Nephron (organoid): ENCODE results near the gene CREB5.

Source experiments
- H3K27ac Mint-ChIP-seq, 3 experiments: 2 replicates each; pipeline ENCODE4 v1.8.0; 2020; ENCODE audit warnings: mixed read lengths in 3 of 3, mild to moderate bottlenecking in 2 of 3, moderate library complexity in 1 of 3
- H3K27me3 Mint-ChIP-seq: 2 replicates; pipeline ENCODE4 v1.8.0; 2021; ENCODE audit warnings: low read depth, mild to moderate bottlenecking, moderate library complexity, mixed read lengths
- H3K36me3 Mint-ChIP-seq: 2 replicates; pipeline ENCODE4 v1.8.0; 2020; ENCODE audit warnings: low read depth, mixed read lengths
- H3K4me1 Mint-ChIP-seq: 2 replicates; pipeline ENCODE4 v1.8.0; 2020; ENCODE audit warnings: mixed read lengths
- H3K4me3 Mint-ChIP-seq, 3 experiments: 2 replicates each; pipeline ENCODE4 v1.8.0; 2020; ENCODE audit warnings: mild to moderate bottlenecking in 3 of 3, mixed read lengths in 3 of 3, moderate library complexity in 2 of 3
- H3K9me3 Mint-ChIP-seq: 2 replicates; pipeline ENCODE4 v1.8.0; 2020; ENCODE audit warnings: mixed read lengths
- TF ChIP-seq, protein P1 (sequence below), 3 experiments: fragments of 200-600 bp; sonication (generic); IDR thresholded peaks; one replicate each; pipeline ENCODE4 v1.5.0; 2021; ENCODE audit warnings: antibody characterized with exemption in 3 of 3; ENCODE audit not compliant: unreplicated experiment in 3 of 3

Gene CREB5

DNA sequence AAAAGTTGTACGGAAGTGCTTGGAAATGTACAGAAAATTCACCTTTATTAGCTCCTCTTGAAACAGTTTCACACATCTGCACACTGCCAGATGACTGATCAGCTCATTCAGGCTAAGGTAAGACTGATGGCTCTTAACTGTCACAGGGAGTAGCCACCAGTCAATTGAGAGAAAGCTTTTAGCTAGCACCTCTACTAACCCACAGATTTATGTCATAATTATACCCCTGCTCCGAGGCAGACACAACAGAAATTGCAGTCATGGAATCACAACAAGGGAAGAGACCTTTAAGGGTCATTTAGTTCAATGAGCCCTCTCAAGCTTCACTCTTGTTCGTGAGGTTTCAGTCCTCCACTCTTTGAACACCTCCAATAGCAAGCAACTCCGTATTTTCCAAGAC is 310.4 kb downstream of the CREB5 start:
- H3K4me1 Mint-ChIP-seq: peaks cover 25% of the 10 kb centered on the region
- peaks cover 16% of the 10 kb centered on the region for H3K27me3 Mint-ChIP-seq
- H3K4me3 Mint-ChIP-seq: no peak overlapping the region
- TF ChIP-seq, protein P1, sequence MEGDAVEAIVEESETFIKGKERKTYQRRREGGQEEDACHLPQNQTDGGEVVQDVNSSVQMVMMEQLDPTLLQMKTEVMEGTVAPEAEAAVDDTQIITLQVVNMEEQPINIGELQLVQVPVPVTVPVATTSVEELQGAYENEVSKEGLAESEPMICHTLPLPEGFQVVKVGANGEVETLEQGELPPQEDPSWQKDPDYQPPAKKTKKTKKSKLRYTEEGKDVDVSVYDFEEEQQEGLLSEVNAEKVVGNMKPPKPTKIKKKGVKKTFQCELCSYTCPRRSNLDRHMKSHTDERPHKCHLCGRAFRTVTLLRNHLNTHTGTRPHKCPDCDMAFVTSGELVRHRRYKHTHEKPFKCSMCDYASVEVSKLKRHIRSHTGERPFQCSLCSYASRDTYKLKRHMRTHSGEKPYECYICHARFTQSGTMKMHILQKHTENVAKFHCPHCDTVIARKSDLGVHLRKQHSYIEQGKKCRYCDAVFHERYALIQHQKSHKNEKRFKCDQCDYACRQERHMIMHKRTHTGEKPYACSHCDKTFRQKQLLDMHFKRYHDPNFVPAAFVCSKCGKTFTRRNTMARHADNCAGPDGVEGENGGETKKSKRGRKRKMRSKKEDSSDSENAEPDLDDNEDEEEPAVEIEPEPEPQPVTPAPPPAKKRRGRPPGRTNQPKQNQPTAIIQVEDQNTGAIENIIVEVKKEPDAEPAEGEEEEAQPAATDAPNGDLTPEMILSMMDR (IDR thresholded peaks at IDR 0.05; ENCODE audit: unreplicated experiment in 3 of 3): no peak
- no peaks in the 10 kb centered on the region for H3K9me3 Mint-ChIP-seq
- peak overlapping the region in 1 of 3 experiments; percentile 47 for H3K27ac Mint-ChIP-seq
- H3K36me3 Mint-ChIP-seq: peaks cover 19% of the 10 kb centered on the region

DNA sequence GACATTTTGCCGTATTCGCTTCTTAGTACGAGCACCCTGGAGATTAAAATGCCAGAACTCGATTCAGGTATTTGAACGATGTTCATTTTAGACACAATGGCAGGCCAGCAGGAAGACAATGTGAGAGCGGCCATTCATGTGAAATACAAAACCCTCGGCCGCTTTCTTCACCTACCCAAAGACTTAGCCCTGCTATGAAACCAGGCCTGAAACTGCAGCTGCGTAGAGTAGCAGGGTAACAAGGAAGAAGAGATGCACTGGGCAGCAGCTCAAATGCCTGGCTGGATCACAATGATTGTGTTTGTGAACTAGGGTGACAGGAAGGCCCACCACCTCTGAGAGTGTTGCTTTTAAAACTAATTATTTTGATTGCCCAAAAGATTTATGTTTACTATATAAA is 311.0 kb downstream of the CREB5 start:
- peaks cover 20% of the 10 kb centered on the region for H3K4me1 Mint-ChIP-seq
- TF ChIP-seq, protein P1 (IDR thresholded peaks at IDR 0.05; ENCODE audit: unreplicated experiment in 3 of 3): no peak
- H3K36me3 Mint-ChIP-seq: peaks cover 19% of the 10 kb centered on the region
- H3K27ac Mint-ChIP-seq: no peak overlapping the region
- no peaks in the 10 kb centered on the region for H3K9me3 Mint-ChIP-seq
- H3K27me3 Mint-ChIP-seq: peaks cover 16% of the 10 kb centered on the region
- H3K4me3 Mint-ChIP-seq: no peak overlapping the region

DNA sequence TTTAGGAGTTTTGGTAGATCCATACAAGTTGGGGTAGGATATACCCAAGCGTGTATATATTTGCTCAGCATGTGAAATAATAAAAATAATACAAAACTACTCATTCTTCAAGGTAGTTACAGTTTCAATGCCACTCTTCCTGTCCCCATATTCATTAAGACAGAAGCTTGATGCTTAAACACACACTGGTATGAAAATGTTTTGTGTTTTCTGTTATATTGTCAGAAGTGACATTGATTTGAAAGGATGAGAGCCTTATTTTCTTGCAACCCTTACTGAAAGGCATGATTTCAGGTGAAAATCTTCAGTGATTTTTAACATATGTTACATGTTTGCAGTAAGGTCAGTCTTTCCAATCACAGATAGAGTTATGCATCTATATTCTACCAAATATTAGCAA is 312.2 kb downstream of the CREB5 start:
- peaks cover 10% of the 10 kb centered on the region for H3K27me3 Mint-ChIP-seq
- TF ChIP-seq, protein P1 (IDR thresholded peaks at IDR 0.05; ENCODE audit: unreplicated experiment in 3 of 3): no peak
- H3K4me3 Mint-ChIP-seq: no peak overlapping the region
- H3K36me3 Mint-ChIP-seq: peaks cover 19% of the 10 kb centered on the region
- H3K4me1 Mint-ChIP-seq: peaks cover 20% of the 10 kb centered on the region
- no peaks in the 10 kb centered on the region for H3K9me3 Mint-ChIP-seq
- no peak overlapping the region for H3K27ac Mint-ChIP-seq

DNA sequence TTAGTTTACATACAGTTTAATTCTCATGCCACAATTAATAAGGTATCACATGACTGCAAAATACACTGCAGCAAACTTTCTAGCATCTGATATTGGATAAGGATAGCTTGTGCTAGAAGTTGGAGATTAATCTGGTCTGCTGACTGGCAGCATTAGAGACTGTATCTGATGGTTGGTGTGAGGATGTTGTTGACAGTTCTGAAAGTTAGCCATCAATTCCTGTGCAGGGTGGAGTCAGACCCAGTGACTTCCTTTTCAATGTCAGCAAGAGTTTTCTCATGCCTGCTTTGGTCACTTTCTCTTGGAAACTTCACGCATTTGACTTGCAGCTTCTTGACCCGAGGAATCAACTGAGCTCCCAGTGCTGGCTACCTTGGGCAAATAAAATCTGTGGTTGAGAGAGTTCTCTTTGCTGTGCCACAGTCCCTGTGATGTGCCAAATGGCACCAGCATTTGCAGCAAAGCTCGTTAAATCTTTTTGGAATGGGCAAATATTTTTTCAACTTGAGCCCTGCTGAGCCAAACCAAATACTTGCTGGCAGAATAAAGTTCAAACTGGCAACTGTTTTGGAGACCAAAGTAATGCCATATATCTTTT is 312.8 kb downstream of the CREB5 start:
- Mint-ChIP-seq H3K4me3 (no peak overlapping the region), H3K27ac (no peak overlapping the region)
- TF ChIP-seq, protein P1 (IDR thresholded peaks at IDR 0.05; ENCODE audit: unreplicated experiment in 3 of 3): no peak

DNA sequence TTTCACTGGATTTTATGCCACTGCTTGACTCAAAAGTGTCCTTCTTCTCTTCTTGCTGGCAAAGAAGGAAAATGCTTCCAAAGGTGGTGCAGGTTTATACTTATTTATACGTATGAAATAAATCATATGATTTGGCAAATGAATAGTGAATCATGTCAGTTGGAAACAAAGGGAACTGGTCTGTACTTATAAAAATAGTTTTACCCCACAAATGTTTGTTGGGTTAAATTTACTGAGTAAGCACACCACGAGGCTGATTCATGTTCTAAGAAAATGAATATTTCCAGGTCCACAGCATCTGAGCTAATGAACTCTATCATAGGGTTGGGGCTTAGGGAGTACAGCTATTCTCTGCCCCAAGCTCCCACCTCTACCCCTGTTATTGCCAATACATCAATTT is 313.6 kb downstream of the CREB5 start:
- Mint-ChIP-seq H3K4me1 (peaks cover 20% of the 10 kb centered on the region), H3K36me3 (peaks cover 11% of the 10 kb centered on the region), H3K27me3 (peaks cover 10% of the 10 kb centered on the region), H3K9me3 (no peaks in the 10 kb centered on the region), H3K4me3 (no peak overlapping the region), H3K27ac (peak overlapping the region in 1 of 3 experiments; percentile 59)
- TF ChIP-seq, protein P1 (IDR thresholded peaks at IDR 0.05; ENCODE audit: unreplicated experiment in 3 of 3): no peak

More for the DNA sequence above, 312.8 kb downstream of the CREB5 start:
- H3K9me3 Mint-ChIP-seq: no peaks in the 10 kb centered on the region
- peaks cover 20% of the 10 kb centered on the region for H3K4me1 Mint-ChIP-seq
- H3K36me3 Mint-ChIP-seq: peaks cover 16% of the 10 kb centered on the region
- H3K27me3 Mint-ChIP-seq: peaks cover 10% of the 10 kb centered on the region

DNA sequence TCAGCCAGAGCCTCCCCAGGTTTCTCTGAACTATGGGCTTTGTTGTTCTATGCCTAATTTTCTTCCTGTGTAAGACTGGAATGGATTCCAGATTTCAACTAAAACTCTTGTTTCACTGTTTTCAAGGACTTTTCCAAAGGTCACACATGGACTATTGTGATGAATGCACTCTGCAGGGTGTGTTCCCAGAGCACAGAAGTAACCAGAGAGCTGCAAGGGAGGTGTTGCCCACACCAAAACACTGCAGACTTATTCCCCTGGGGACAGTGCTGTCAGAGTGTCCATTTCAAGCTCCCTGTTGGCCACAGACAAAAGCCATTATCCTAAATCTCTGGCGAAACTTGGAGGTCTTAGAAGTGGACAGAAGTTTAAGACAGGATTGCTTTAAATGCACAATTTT is 314.2 kb downstream of the CREB5 start:
- Mint-ChIP-seq H3K27me3 (peaks cover 10% of the 10 kb centered on the region), H3K9me3 (no peaks in the 10 kb centered on the region), H3K27ac (peak overlapping the region in 2 of 3 experiments; percentile 37 to 59), H3K36me3 (peaks cover 11% of the 10 kb centered on the region), H3K4me3 (no peak overlapping the region), H3K4me1 (peaks cover 20% of the 10 kb centered on the region)
- TF ChIP-seq, protein P1 (IDR thresholded peaks at IDR 0.05; ENCODE audit: unreplicated experiment in 3 of 3): no peak
